ENCODE results near the gene PRR5. TPM values are rescaled to one million over a fixed set of nuclear protein-coding genes. Genes with fewer than 3 reads are reported as not detected.

PRR5 gene
- total RNA-seq, 1 donor from 2014 or later, result 17.2 TPM

DNA sequence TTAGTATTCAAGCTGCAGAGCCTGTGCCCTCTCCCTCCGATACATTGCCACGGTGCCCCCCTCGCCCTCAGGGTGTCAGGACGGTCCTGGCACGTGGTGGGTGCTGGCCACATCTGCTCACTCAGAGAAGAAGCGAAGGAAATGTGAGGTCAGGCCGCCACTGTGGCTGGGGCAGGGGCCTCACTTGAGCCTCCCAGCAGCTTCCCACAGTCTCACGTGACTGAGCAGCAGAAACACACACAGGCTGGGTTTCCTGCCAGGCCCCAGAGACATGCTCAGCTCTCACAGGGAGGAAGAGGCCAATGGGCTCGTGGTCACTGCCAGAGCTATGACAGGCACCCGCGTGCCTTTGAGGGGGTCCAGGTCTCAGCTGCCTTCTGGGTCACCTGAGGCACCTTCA is 37.9 kb upstream of the PRR5 start:
- Histone ChIP-seq H3K4me3 (ENCODE audit: low read length in 3 of 3) (no peak overlapping the region), H3K4me1 (ENCODE audit: control insufficient read depth in 3 of 3, insufficient read depth in 3 of 3, low read length in 3 of 3) (peaks cover 12 to 22% (median 16%) of the 10 kb centered on the region in 3 donors), H3K9ac (ENCODE audit: low read depth in 1 of 3, low read length in 3 of 3) (peak overlapping the region in 1 of 3 donors; percentile 3), H3K9me3 (ENCODE audit: control insufficient read depth in 3 of 3, low read length in 3 of 3) (no peaks in the 10 kb centered on the region), H3K27me3 (ENCODE audit: control insufficient read depth in 3 of 3, insufficient read depth in 3 of 3, low read length in 3 of 3) (peaks cover 2 to 30% (median 13%) of the 10 kb centered on the region in 3 donors), H3K27ac (ENCODE audit: low read depth, low read length) (no peak overlapping the region), H3K36me3 (ENCODE audit: control insufficient read depth in 3 of 3, insufficient read depth in 3 of 3, low read length in 3 of 3) (no peaks in the 10 kb centered on the region)

DNA sequence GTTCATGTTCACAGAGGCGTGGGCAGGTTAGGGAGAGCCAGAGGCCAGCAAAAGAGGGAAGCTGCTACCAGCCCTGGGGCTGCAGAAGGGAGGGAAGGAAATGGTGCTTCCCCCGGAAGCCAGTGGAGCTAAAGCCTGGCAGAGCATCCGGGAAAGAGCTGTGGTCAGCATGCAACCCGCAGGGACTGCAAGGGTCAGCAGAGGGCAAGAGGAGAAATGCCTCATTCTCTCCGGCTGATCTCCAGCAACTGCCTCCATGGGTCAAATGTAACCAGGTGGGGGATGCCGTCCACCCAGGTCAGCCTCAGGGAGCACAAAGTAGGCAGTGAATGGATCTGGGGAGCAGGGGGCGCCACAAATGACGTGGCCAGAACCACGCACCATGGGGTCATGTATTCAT is 36.9 kb upstream of the PRR5 start:
- Histone ChIP-seq H3K9ac (ENCODE audit: low read depth in 1 of 3, low read length in 3 of 3) (no peak overlapping the region), H3K4me3 (ENCODE audit: low read length in 3 of 3) (no peak overlapping the region), H3K27me3 (ENCODE audit: control insufficient read depth in 3 of 3, insufficient read depth in 3 of 3, low read length in 3 of 3) (peaks cover 10 to 35% (median 17%) of the 10 kb centered on the region in 3 donors), H3K36me3 (ENCODE audit: control insufficient read depth in 3 of 3, insufficient read depth in 3 of 3, low read length in 3 of 3) (no peaks in the 10 kb centered on the region), H3K9me3 (ENCODE audit: control insufficient read depth in 3 of 3, low read length in 3 of 3) (no peaks in the 10 kb centered on the region), H3K4me1 (ENCODE audit: control insufficient read depth in 3 of 3, insufficient read depth in 3 of 3, low read length in 3 of 3) (peaks cover 10 to 17% (median 12%) of the 10 kb centered on the region in 3 donors), H3K27ac (ENCODE audit: low read depth, low read length) (no peak overlapping the region)

DNA sequence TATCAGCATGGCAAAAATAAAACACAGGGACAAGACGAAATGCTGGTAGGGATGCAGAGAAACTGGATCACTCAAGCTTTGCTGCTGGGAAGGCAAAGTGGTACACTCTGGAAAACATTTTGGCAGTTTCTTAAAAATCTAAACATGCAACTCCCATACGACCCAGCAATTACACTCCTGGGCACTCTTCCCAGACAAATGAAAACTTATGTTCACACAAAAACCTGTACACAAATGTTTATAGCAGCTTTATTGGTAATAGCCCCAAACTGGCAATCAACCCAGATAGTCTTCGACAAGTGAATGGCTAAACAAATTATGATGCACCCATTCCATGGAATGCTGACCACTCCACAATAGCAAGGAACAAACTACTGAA is 35.8 kb upstream of the PRR5 start:
- Histone ChIP-seq H3K36me3 (ENCODE audit: control insufficient read depth in 3 of 3, insufficient read depth in 3 of 3, low read length in 3 of 3) (no peaks in the 10 kb centered on the region), H3K27me3 (ENCODE audit: control insufficient read depth in 3 of 3, insufficient read depth in 3 of 3, low read length in 3 of 3) (peaks cover 10 to 27% (median 12%) of the 10 kb centered on the region in 3 donors), H3K27ac (ENCODE audit: low read depth, low read length) (no peak overlapping the region), H3K4me1 (ENCODE audit: control insufficient read depth in 3 of 3, insufficient read depth in 3 of 3, low read length in 3 of 3) (peaks cover 7 to 17% (median 12%) of the 10 kb centered on the region in 3 donors), H3K9me3 (ENCODE audit: control insufficient read depth in 3 of 3, low read length in 3 of 3) (no peaks in the 10 kb centered on the region), H3K4me3 (ENCODE audit: low read length in 3 of 3) (no peak overlapping the region), H3K9ac (ENCODE audit: low read depth in 1 of 3, low read length in 3 of 3) (no peak overlapping the region)

DNA sequence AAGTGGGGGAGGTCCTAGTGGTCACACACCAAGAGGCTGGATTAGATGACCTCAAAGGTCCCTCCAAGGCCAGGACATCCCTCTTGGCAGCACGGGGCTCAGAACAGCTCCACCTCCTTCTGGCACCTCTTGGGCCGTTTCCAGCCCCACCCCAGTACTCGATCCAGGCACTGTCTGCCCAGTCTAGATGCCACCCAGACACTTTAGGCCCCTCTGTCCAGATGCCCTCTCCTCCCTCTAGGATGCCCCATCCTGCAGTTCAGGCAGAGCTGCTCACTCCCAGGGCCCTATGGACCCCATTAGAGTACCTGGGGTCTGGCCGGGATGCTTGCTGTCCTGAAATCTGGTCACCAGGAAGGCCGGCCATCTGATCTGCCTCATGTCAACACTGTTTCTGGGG is 34.7 kb upstream of the PRR5 start:
- Histone ChIP-seq H3K27me3 (ENCODE audit: control insufficient read depth in 3 of 3, insufficient read depth in 3 of 3, low read length in 3 of 3) (peaks cover 10 to 27% (median 12%) of the 10 kb centered on the region in 3 donors), H3K4me1 (ENCODE audit: control insufficient read depth in 3 of 3, insufficient read depth in 3 of 3, low read length in 3 of 3) (peaks cover 5 to 17% (median 12%) of the 10 kb centered on the region in 3 donors), H3K4me3 (ENCODE audit: low read length in 3 of 3) (no peak overlapping the region), H3K36me3 (ENCODE audit: control insufficient read depth in 3 of 3, insufficient read depth in 3 of 3, low read length in 3 of 3) (no peaks in the 10 kb centered on the region), H3K9ac (ENCODE audit: low read depth in 1 of 3, low read length in 3 of 3) (no peak overlapping the region), H3K9me3 (ENCODE audit: control insufficient read depth in 3 of 3, low read length in 3 of 3) (no peaks in the 10 kb centered on the region), H3K27ac (ENCODE audit: low read depth, low read length) (no peak overlapping the region)

DNA sequence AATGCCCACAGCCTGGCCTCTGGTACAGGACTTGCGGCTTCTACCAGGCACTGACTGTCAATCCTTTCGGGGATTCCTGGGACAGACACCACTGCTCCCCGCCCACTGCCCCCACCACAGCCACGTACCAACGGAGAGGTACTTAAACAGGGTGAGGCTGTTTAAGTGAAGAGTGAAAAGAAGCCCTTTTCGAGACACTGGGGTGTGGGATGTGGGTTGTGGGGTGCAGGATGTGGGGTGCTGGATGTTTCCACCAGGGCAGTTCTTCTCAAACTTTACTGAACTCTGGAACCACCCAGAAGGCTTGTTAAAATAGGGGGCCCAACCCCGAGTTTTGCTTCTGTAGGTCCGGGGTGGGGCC is 34.2 kb upstream of the PRR5 start:
- Histone ChIP-seq H3K4me1 (ENCODE audit: control insufficient read depth in 3 of 3, insufficient read depth in 3 of 3, low read length in 3 of 3) (peaks cover 5 to 17% (median 12%) of the 10 kb centered on the region in 3 donors), H3K9me3 (ENCODE audit: control insufficient read depth in 3 of 3, low read length in 3 of 3) (no peaks in the 10 kb centered on the region), H3K27me3 (ENCODE audit: control insufficient read depth in 3 of 3, insufficient read depth in 3 of 3, low read length in 3 of 3) (peaks cover 10 to 27% (median 12%) of the 10 kb centered on the region in 3 donors), H3K9ac (ENCODE audit: low read depth in 1 of 3, low read length in 3 of 3) (peak overlapping the region in 1 of 3 donors; percentile 25), H3K4me3 (ENCODE audit: low read length in 3 of 3) (no peak overlapping the region), H3K36me3 (ENCODE audit: control insufficient read depth in 3 of 3, insufficient read depth in 3 of 3, low read length in 3 of 3) (no peaks in the 10 kb centered on the region), H3K27ac (ENCODE audit: low read depth, low read length) (peak overlapping the region; percentile 40)

DNA sequence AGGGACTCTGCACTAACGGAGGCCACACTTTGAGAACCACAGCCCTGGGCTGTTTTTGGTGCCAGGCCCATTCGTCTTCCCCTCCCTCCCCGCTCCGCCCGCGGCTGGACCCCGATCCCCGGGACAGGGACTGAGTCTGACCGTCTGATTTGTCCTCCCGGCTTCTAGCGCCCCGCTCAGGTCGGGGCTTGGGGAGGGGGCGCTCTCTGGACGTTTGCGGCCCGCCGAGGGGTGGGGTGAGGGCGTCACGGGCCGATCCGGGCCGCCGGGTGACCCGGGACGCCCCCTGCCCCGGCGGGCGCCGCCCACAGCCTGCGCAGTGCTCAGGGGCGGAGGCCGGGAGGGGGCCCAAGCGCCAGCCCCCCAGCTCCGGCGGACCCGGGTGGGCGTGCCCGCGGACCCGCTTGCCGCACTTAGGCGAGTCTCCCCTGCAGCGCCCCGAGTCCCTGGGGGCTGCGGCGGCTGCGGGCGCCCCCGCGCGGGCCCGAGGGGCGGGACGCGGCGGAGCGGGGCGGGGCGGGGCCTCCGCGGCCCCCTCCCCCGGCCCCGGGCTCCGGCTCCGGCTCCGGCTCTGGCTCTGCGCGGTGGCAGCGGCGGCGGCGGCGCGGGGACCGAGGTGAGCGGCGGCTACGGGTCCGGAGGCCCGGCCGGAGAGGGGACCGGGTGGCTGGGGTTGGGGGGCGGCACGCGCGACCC is 33.7 kb upstream of the PRR5 start:
- Histone ChIP-seq H3K9ac (ENCODE audit: low read depth in 1 of 3, low read length in 3 of 3) (peak overlapping the region in 1 of 3 donors; percentile 45), H3K27ac (ENCODE audit: low read depth, low read length) (peak overlapping the region; percentile 40), H3K4me1 (ENCODE audit: control insufficient read depth in 3 of 3, insufficient read depth in 3 of 3, low read length in 3 of 3) (peaks cover 5 to 17% (median 12%) of the 10 kb centered on the region in 3 donors), H3K9me3 (ENCODE audit: control insufficient read depth in 3 of 3, low read length in 3 of 3) (no peaks in the 10 kb centered on the region), H3K27me3 (ENCODE audit: control insufficient read depth in 3 of 3, insufficient read depth in 3 of 3, low read length in 3 of 3) (peaks cover 10 to 27% (median 12%) of the 10 kb centered on the region in 3 donors), H3K36me3 (ENCODE audit: control insufficient read depth in 3 of 3, insufficient read depth in 3 of 3, low read length in 3 of 3) (no peaks in the 10 kb centered on the region), H3K4me3 (ENCODE audit: low read length in 3 of 3) (peak overlapping the region in 2 of 3 donors; percentile 22 to 43)

DNA sequence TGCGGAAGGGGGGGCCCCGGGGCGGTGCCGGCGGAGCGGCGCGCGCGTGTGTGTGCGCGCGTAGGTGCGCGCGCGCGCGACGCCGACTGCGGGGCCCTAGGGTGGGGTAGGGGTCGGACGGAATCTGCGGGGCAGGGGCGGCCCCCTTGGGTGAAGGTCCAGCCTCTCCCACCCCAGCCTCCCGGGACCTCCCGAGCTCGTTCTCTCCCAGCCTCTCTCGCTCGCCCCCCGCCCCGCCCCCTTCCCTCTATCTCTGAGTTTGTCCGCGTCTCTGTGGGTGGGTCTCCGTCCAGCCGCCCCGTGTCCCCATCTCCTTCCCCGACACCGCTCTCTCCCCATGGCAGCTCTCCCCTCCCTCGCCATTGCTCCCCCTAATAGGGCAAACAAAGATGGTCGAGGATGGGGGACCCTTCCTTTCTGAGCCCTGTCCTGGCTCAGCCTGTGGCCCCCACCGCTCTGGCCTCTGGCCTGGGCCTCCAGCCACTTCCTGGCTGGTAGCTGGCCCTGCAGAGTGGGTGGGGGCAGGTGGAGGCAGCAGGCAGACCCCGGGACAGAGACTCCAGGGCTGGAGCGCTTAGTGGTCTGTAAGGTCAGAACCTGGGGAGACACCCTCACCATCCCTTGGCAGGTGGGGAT is 33.0 kb upstream of the PRR5 start:
- H3K27ac ChIP-seq (ENCODE audit: low read depth, low read length), result no peak overlapping the region
- H3K4me1 ChIP-seq (ENCODE audit: control insufficient read depth in 3 of 3, insufficient read depth in 3 of 3, low read length in 3 of 3), result peaks cover 5 to 12% (median 11%) of the 10 kb centered on the region in 3 donors
- no peaks in the 10 kb centered on the region for H3K36me3 ChIP-seq (ENCODE audit: control insufficient read depth in 3 of 3, insufficient read depth in 3 of 3, low read length in 3 of 3)
- peak overlapping the region in 1 of 3 donors; percentile 40 for H3K9ac ChIP-seq (ENCODE audit: low read depth in 1 of 3, low read length in 3 of 3)
- peaks cover 10 to 24% (median 12%) of the 10 kb centered on the region in 3 donors for H3K27me3 ChIP-seq (ENCODE audit: control insufficient read depth in 3 of 3, insufficient read depth in 3 of 3, low read length in 3 of 3)
- no peaks in the 10 kb centered on the region for H3K9me3 ChIP-seq (ENCODE audit: control insufficient read depth in 3 of 3, low read length in 3 of 3)
- peak overlapping the region; percentile 32 to 56 (median 41) for H3K4me3 ChIP-seq (ENCODE audit: low read length in 3 of 3)

DNA sequence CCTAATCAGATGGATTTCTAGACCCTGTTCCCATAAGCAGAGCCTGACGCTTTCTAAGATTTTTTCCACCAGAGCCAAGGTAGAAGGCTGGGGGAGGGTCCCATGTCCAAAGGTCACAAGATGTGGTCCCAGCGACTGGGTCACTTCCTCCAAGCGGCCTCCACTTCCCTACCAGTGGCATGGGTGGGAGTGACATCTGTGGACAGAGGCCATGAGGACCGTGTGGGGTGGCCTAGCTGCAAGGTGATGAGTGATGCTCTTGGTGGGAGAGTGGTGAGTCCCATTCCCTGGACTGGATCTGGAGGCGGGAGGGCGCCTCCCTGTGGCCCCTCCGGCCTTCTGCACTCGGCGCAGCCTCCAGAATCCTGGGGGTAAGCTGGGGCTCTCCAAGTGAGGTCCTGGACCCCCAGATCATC is 32.4 kb upstream of the PRR5 start:
- Histone ChIP-seq H3K36me3 (ENCODE audit: control insufficient read depth in 3 of 3, insufficient read depth in 3 of 3, low read length in 3 of 3) (no peaks in the 10 kb centered on the region), H3K9ac (ENCODE audit: low read depth in 1 of 3, low read length in 3 of 3) (no peak overlapping the region), H3K27me3 (ENCODE audit: control insufficient read depth in 3 of 3, insufficient read depth in 3 of 3, low read length in 3 of 3) (peaks cover 10 to 23% (median 12%) of the 10 kb centered on the region in 3 donors), H3K4me3 (ENCODE audit: low read length in 3 of 3) (peak overlapping the region; percentile 32 to 56 (median 41)), H3K27ac (ENCODE audit: low read depth, low read length) (no peak overlapping the region), H3K4me1 (ENCODE audit: control insufficient read depth in 3 of 3, insufficient read depth in 3 of 3, low read length in 3 of 3) (peaks cover 5 to 12% (median 5%) of the 10 kb centered on the region in 3 donors), H3K9me3 (ENCODE audit: control insufficient read depth in 3 of 3, low read length in 3 of 3) (no peaks in the 10 kb centered on the region)

DNA sequence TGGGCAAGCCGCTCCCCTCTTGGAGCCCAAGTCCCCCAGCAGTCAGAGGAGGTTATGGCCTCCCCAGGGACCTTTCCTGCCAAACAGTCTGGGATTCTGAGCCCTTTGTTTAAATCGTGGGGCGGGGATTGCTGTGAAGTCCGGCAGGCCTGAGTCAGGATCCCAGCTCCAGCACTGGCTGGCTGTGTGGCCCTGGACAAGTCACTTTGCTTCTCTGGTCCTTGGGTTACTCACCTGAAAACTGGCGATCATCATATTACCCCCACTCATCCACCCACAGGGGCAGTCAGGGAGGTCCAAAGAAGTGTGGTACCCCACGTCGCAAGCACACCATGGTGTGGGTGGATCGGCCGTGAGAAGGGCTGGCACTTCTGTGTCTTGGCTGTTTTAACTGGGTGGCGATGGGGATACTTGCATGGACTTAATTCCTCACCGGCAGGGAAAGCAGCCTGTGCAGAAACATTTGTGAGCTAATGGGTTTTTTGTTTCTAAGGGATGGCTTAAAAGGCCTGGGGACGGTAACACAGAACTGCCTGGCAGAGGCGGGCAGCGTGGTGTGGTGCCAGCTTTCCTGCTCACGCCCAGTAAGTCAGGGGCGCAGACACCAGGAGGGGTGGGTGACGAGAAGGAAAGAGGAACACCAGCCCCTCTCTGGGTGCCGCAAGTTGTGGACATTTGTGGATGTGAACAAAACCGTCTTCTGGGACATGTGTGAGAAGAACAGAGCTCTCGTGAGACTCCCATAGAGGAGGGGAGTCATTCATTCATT is 31.6 kb upstream of the PRR5 start:
- Histone ChIP-seq H3K4me3 (ENCODE audit: low read length in 3 of 3) (no peak overlapping the region), H3K4me1 (ENCODE audit: control insufficient read depth in 3 of 3, insufficient read depth in 3 of 3, low read length in 3 of 3) (peaks cover under 1 to 10% (median 5%) of the 10 kb centered on the region in 3 donors), H3K27ac (ENCODE audit: low read depth, low read length) (no peak overlapping the region), H3K9ac (ENCODE audit: low read depth in 1 of 3, low read length in 3 of 3) (no peak overlapping the region), H3K9me3 (ENCODE audit: control insufficient read depth in 3 of 3, low read length in 3 of 3) (no peaks in the 10 kb centered on the region), H3K27me3 (ENCODE audit: control insufficient read depth in 3 of 3, insufficient read depth in 3 of 3, low read length in 3 of 3) (peaks cover 10 to 25% (median 12%) of the 10 kb centered on the region in 3 donors), H3K36me3 (ENCODE audit: control insufficient read depth in 3 of 3, insufficient read depth in 3 of 3, low read length in 3 of 3) (no peaks in the 10 kb centered on the region)
